ENCODE measurements around the gene TIGD7.

The TIGD7 gene, protein sequence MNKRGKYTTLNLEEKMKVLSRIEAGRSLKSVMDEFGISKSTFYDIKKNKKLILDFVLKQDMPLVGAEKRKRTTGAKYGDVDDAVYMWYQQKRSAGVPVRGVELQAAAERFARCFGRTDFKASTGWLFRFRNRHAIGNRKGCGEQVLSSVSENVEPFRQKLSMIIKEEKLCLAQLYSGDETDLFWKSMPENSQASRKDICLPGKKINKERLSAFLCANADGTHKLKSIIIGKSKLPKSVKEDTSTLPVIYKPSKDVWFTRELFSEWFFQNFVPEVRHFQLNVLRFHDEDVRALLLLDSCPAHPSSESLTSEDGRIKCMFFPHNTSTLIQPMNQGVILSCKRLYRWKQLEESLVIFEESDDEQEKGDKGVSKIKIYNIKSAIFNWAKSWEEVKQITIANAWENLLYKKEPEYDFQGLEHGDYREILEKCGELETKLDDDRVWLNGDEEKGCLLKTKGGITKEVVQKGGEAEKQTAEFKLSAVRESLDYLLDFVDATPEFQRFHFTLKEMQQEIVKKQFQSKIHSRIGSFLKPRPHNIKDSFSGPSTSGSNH

DNA sequence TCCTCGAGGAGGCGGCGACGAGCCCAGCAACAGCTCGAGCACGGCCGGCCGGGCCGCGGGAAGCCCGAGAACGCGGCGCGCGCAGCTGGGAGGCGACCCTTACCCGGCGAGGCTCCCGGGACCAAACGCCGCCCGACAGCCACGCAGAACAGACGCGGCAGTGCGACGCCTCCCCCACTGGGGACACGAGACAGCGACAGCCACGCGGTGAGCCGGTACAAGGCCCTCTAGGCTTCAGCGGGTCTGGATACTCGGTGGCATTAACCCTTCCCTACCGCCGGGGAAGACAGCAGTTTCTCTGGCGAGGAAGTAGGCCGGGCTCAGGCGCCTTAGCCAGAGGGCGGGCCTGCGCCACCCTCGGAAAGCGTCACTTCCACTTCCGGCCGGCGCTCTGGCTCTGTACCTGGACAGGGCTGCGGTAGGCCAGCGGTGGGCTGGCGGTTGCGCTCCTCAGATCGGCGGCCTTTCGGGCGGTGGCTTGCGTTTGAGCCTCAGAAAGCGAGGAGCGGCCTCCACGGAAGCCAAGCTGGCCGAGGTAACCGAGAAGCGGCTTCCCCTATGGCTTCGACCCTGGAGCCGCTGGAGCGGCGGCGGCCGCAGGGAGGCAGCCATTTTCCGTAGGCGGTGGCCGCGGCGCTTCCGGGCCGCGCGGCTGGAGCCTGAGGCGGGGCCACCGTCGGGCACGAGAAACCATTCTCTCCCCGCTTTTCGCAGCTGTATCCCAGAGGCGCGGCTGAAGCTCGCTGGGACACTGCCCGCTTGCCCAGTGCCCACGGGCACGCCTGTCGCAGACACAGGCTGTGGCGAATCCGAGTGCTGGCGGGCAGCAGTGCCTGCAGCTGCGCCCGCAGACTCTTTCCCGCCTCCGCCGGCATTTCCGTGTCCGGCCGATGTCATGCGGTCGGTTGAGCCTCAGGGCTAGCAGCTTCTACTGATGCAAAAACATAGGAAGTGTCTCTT lies at the start of gene TIGD7, which contains the start of gene ZNF75A:
Gene TIGD7, minus strand, starts transcription at position 322 of the 960 bp plus-strand sequence. CDS start 4,816 bp downstream, outside the sequence.
Gene ZNF75A, plus strand, starts transcription at position 389 of the 960 bp plus-strand sequence. CDS start 2,932 bp downstream, outside the sequence.
- DNase-seq, result peak; percentile 74

DNA sequence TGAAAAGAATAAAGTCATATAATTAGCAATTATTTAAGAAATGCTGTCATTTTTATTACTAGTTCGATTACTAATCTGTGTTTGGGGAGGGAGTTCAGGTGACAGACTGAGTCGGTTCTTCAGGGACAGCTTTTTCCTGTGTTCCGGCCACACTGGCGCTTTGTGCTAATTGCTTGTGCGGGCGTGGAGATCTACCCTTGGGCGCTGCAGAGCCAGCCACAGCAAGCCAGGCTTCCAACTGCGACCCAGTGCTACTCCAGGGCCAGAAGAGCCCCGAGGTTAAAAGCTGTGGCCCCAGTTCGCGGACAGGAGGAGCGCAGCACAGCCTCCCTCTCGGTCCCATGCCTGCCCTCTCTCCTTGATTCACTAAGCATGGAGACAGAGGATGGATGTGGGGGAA lies 43.9 kb upstream of the TIGD7 start:
- DNase-seq, result no peak

DNA sequence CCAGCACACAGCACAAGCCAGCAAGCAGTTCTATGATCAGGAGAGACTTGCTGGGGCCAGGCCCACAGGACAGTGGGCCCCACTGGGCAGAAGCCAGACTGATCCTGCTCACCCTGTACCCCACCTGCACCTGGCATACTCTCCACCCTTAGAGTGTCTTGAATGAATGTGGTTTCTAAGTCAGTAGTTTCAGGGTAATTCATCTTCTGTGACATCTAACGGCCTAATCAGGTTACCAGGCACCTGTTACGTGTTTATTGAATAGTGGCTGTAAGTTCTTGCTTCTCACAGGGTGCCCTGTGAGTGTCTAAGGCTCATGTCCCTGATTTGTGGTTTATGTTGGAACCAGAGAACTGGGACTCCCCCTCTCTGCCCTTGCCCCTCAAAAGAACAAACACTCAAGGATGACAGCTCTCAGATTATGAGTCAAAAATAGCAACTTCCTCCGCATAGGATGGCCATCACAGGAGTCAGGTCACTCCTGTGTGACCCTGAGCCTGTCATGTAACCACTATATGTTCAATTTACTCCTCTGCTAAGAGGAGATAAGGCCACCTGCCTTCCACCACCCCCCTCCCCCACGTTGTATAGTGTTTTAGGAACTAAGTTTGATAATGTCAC lies 43.4 kb upstream of the TIGD7 start:
- DNase-seq, result no peak

DNA sequence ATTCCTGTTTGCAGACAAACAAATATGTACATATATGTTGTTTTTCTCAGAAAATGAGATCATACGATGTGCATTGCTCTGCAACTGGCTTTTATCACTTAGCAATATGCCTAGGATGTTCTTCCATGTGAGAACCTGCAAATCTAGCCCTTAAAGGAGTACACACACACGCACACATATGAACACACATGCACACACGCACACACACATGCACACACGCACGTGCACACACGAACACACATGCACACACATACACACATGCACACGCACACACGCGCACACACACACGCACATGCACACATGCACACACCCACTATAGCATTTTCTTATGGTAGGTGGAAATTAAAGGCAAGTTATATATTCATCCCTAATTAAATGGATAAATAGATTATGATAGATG lies 42.4 kb upstream of the TIGD7 start:
- no peak for DNase-seq

DNA sequence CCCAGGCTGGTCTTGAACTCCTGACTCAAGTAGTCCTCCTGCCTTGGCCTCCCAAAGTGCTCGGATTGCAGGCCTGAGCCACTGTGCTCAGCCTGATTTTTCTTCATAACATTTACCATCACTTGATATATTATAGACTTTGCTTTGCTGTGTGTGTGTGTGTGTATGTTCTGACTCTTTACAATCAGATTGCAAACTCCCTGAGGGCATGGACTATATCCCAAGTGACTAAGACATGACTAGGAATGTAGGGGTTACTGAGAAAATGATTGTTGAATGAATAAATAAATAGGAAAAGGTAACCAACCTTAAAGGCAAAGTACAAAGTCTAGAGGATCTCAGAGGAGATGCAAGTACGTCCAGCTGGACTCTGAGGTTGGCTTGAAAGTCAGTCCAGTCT lies 40.8 kb upstream of the TIGD7 start:
- DNase-seq, result no peak

DNA sequence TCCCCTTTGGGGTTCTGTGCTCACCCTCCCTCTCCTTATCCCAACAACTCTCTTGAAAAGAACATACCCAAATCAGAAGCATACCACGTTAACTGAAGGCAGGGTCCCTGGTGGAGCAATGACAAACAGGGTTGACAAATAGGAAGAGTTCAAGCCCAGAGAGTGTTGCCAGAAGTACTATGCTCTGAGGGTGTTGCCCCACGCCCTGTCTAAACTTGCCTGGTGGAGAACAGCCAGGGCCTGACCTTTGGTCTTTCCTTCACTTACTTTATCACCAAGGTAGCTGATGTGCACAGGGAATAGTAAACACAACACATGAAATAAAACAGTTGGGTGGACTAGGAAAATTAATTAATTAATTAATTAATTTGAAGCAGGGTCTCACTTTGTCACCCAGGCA lies 23.4 kb upstream of the TIGD7 start:
- no peak for DNase-seq

DNA sequence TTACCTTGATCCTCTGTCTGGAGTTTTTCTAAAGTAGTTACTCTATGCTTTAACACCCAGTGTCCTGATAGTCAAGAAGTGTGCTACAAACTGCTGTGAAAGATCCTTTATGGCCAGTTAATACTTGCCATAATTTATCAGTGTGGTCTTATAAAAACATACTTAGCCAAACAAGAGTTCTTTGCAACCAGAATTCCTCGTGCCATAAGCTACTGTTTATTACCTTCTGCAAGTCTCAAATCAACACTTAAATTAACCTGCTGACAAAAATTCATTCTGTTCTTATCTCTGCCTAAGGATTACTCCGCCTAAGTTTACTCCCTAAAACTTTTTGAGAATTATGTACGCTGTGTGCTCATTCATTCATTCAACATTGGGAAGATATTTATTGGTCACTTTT lies 22.9 kb upstream of the TIGD7 start:
- DNase-seq, result no peak

DNA sequence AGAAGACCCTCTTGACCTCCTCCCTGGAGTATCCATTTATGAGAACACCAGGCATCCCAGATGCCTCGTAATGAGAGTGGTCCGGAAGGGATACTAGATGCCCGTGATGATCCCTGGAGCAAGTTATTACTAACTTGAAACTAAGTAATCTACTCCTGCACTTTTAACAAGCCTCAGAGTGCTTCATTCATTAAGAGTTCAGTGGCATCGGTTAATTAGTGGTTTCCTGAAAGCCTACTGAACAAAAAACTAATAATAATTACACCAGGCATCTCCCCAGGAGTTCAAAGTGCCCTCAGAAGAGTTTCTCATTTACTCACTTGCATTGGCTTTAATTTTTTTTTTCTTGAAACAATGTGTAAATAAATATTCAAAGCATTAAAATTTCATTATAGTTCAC lies 22.3 kb upstream of the TIGD7 start:
- DNase-seq, result no peak

DNA sequence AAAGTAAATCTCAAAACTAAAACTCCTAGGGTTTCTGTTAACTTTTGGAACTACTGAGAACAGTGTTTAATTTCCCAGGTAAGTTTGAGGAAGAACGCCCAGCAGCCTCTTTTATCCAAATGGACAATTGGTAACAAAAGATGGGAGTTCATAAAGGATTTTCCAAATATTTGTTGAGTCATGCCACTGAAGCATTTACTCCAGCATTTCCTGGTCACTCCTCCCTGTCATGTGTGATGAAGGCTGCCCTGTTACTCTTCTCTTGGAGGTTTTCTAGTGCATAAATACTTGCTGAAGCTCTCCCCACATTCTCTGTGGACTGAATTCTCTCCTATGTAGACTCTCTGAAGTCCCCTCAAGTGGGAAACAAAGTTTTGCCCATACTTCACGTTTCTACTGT lies 16.6 kb upstream of the TIGD7 start:
- no peak for DNase-seq

DNA sequence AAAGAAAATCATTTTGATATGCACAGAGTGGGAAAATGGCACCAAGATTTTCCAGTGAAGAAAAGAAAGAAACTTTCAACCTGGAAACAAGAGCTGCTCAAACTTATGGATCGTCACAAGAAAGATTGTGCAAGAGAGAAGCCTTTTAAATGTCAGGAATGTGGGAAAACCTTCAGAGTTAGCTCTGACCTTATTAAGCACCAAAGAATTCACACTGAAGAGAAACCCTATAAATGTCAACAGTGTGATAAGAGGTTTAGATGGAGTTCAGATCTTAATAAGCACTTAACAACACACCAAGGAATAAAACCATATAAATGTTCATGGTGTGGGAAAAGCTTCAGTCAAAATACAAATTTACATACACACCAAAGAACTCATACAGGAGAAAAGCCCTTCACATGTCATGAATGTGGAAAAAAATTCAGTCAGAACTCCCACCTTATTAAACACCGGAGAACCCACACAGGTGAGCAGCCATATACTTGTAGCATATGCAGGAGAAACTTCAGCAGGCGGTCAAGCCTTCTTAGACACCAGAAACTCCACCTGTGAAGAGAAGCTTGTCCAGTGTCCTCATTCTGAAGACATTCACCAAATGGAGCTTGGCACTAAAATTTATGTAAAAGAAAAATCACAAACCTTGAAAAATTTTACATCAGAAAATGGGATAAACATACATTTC lies 12.2 kb upstream of the TIGD7 start:
- no peak for DNase-seq

DNA sequence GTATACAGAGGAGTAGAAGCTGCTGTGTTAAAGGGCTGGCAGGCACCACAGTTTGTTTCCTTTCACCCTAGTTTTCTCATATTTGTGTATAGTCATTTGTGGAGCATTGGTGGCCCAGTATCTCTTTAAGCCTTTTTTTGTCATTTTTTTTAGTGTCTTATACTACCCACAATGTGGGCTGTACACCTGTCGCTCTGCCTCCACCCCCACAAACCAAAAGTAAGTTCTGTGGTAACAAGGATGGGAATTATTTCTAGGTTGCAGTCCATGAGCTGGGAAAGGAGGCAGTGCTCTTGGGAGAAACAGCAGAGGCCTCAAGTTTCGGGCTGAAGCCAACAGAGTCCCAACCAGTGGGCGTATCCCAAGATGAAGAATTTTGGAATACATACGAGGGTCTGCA lies 6.3 kb upstream of the TIGD7 start:
- DNase-seq, result no peak

DNA sequence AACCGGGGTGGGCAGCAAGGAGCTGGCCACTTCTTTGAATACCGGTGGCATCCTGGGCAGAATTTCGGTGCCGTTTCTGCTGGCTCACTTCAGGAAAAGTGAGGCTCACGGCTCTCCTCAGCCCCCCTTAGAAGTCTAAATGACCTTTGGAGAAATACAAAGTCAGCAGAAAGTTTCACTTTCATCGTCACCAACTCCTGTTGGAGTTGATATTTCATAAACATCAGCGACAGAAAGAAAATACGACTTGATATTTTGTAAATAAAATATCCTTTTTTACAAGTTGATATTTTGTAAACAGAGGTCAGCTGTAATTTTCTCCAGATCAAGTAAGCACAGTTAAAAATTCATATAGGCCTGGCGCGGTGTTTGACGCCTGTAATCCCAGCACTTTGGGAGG lies 848 bp upstream of the TIGD7 start:
- DNase-seq, result no peak

DNA sequence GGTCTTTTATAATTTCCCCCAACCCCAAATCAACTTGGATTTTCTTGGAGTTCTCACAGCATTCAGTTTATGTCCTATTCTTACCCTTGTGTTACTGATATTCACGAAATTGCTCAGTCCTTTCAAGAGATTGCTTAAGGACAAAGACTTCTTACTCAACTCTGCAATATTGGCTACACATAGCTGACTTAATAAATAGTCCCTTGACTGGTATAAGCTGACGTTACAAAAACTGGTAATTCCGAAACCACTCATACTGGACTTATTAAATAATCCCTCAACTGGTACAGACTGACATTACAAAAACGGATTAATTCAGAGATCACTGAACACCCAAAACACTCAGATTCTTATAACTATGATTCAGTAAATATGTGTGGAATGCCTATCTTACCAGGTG lies 860 bp downstream of the TIGD7 start:
- no peak for DNase-seq

DNA sequence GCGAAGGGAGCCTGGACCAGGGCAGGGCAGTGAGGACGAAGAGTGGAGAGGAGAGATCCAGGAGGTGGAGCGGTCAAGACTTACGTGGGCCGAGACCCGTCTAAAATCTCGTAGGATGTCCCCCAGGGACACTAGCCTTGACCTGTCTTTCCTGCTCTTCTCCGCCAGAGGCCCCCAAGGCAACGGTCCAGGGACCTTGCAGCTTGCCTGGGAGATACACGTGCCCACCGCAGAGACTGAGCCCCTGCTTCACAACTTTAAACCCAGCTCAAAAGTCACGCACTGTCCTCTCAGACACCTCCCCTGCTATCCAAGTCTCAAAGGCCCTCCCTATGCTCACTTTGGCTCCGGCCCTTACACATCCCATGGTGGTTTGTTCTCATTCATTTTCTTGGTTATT lies 9.4 kb downstream of the TIGD7 start:
- DNase-seq, result no peak

DNA sequence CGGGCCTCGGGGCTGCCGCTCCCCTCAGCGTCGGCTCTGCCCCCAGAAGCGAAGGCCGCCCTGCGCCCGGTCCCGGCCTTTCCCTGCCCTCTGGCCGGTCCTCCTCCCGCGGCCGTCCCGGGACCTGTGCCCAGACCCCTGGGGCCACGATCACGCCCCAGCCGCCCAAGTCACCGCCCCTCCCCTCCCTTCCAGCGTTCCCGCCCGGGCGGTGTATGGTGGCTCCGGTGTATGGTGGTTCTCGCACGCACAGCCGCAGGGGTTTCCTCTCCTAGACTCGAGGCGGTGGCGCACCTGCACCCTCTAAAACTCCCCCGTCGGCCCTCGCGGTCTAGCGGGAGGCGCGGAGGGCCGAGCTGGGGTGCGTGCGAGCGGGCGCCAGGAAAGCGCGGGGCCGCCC lies 10.0 kb downstream of the TIGD7 start:
- no peak for DNase-seq

DNA sequence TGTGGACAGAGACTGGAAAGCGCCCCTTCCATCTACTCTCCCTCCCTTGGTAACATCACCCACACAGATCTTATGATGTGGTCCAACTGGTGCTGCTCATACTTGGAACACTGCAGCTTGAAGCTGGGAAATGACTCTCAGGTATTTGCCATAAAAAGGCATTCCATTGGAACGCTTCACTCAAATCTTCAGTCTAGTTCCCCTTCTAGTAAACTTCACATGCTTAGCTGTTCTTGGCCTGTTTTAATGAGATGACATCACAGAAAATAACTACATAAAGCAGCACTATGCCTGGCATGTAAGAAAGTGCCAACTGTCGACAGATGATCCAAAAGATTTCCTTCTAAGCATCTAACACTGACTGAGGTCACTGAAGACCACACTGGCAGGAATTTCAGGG lies 12.6 kb downstream of the TIGD7 start:
- no peak for DNase-seq

DNA sequence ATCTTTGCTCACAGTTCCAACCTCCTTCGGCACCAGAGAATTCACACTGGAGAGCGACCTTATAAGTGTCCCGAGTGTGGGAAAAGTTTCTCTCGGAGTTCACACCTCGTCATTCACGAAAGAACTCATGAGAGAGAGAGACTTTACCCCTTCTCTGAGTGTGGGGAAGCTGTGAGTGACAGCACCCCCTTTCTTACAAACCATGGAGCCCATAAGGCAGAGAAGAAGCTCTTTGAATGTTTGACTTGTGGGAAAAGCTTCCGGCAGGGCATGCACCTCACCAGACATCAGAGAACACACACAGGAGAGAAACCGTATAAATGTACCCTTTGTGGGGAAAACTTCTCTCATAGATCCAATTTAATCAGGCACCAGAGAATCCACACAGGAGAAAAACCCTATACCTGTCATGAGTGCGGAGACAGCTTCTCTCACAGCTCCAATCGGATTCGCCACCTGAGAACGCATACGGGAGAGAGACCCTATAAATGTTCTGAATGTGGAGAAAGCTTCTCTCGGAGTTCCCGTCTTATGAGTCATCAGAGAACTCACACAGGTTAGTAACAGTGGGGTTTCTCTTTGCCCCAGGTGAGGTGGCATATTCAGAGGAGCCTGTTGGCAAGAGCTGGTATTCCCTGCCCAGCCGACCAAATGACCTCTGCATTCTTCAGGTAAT lies 15.1 kb downstream of the TIGD7 start:
- DNase-seq, result no peak

DNA sequence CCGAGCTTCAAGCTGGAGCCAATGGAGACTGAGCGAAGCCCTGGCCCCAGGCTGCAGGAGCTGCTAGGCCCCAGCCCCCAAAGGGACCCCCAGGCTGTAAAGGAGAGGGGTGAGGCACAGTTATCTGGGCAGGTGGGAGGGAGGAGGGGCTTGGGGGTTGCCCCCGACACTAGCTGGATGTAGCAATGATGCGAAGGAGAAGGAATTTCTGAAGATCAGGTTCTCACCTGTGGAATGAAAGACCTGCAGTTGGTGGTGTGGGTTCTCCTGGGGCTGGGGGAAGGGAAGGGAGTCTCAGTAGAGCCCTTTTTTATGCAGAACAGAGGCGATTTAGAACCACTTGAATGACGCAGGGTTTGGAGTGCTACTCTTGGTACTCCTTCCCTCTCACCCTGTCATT lies 20.1 kb downstream of the TIGD7 start:
- DNase-seq, result no peak

DNA sequence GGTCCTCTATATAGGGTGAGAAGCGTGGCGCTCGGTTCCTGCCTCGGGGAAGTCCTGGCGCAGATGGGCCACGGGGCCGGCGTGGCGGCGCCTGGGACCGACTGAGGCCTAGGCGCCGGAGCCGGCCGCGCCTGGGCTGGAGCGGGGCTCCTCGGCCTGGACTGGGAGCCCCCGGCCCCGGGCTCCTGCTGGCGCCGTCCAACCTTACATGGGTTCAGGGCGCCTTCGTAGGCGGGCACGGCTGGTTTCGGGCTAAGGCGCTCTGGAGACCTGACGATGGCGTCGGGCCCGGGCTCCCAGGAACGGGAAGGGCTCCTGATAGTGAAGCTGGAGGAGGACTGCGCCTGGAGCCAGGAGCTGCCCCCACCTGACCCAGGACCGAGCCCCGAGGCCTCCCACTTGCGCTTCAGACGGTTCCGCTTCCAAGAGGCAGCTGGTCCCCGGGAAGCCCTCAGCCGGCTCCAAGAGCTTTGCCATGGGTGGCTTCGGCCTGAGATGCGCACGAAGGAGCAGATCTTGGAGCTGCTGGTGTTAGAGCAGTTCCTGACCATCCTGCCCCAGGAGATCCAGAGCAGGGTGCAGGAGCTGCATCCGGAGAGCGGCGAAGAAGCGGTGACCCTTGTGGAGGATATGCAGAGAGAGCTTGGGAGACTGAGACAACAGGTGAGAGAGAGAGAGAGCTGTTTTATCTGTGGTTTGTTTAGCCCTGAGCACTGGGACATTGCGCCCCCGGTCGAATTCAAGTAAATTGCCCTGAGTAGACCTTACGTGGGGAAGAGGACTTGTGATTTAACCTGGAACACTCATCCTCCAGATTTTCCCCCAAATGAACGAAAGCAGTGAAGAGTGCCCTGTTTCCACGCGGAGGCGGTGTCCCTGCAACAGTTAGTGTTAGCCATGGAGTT lies 21.4 kb downstream of the TIGD7 start:
- no peak for DNase-seq

DNA sequence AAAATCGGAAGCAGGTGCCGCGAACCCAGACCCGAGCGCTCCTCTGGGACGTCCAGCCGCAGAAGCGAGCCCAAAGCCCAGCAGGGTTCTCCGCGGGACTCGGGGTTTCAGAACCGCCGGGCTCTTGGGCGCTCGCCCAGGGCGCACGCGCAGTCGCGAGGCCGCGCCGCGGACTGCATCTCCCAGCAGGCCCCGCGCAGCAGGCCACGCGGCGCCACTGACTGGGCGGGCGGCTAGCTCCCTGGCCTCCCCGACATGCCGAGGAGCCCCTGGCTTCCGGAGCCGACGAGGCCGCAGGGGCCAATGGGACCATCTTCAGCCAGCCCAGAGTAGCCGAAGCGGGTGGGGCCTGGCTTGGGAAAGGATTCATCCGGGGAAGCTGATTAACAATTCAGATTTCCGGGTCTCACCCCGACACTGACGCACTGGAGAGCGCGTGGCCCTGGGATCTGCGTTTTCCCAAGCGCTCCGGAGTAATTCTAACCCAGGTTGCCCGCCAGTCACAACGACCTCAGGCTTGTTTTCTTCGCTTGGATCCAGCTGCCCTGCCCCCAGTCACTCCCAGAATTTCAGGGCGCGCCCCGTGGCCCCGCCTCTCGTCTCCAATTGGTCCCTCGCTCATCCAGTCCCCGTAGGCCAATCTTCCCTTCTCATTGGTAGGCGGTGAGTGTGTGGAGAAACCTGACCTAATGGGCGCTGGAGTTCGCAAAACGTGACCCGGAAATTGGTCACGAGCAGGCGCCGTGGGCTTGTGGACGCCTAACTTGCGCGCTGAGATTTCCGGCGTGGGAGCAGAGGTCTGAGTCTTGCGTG lies 22.3 kb downstream of the TIGD7 start, which contains the start of gene ZNF263:
Gene ZNF263, plus strand, starts transcription at position 762 of the 813 bp plus-strand sequence. CDS start 328 bp downstream, outside the sequence.
- DNase-seq, result peak; percentile 88
